SK-N-SH (cell line): ENCODE measurements around the gene SIN3A. TPM values are rescaled to one million over a fixed set of nuclear protein-coding genes. Genes with fewer than 3 reads are reported as not detected.

ENCODE experiments used
- CTCF ChIA-PET: fragments of 300-600, 350-600 bp; formaldehyde crosslinking; extraction: SDS; loops from one replicate; lab custom pipeline; 2021; lab: Yijun Ruan, JAX
- POLR2A ChIA-PET: fragments of 350-600 bp; sonication (Branson Sonifier 250); formaldehyde crosslinking; extraction: SDS; loops from one replicate; lab custom pipeline; 2020; ENCODE audit warnings: antibody characterized with exemption, inconsistent platforms; lab: Yijun Ruan, JAX
- DNase-seq: peaks from one replicate; pipeline ENCODE4 v3.0.0; 2012
- H2AFZ ChIP-seq: fragments of 200-600 bp; sonication (generic); 2 replicates; pipeline ENCODE4 v1.8.1; 2016; ENCODE audit warnings: antibody characterized with exemption, mild to moderate bottlenecking, low read depth
- H3F3A ChIP-seq: fragments of 200-600 bp; sonication (generic); replicated peaks from 2 replicates; pipeline ENCODE3; 2016; ENCODE audit warnings: antibody characterized with exemption, mild to moderate bottlenecking; ENCODE audit not compliant: insufficient read depth
- H3K27ac ChIP-seq, 2 experiments: fragments of 200-500 bp in 1 of 2; fragments of 200-600 bp in 1 of 2; sonication (Bioruptor generic) in 1 of 2; sonication (generic), shearing (Covaris generic) in 1 of 2; 2 replicates each; pipeline versions ENCODE4 v1.5.1 to v1.6.1; 2014 to 2016; ENCODE audit warnings: low read depth in 2 of 2, inconsistent platforms in 1 of 2, low read length in 1 of 2, mild to moderate bottlenecking in 1 of 2, mixed read lengths in 1 of 2
- H3K27me3 ChIP-seq: fragments of 200-600 bp; sonication (generic), shearing (Covaris generic); 2 replicates; pipeline ENCODE4 v1.6.1; 2016; ENCODE audit warnings: mixed run types; ENCODE audit not compliant: insufficient read depth
- H3K36me3 ChIP-seq, 2 experiments: fragments of 200-500 bp in 1 of 2; fragments of 200-600 bp in 1 of 2; sonication (Bioruptor generic) in 1 of 2; sonication (generic) in 1 of 2; replicated peaks in 1 of 2; 2 replicates each; pipeline versions ENCODE3 to v1.5.1; 2014 to 2016; ENCODE audit warnings: low read length in 1 of 2, mild to moderate bottlenecking in 1 of 2; ENCODE audit not compliant: insufficient read depth in 2 of 2, control insufficient read depth in 1 of 2
- H3K4me1 ChIP-seq, 2 experiments: fragments of 200-500 bp in 1 of 2; fragments of 200-600 bp in 1 of 2; sonication (Bioruptor generic) in 1 of 2; sonication (generic), shearing (Covaris generic) in 1 of 2; 2 replicates each; pipeline versions ENCODE4 v1.5.1 to v1.6.1; 2014 to 2016; ENCODE audit warnings: low read depth in 1 of 2, low read length in 1 of 2, mixed run types in 1 of 2; ENCODE audit not compliant: insufficient read depth in 2 of 2, control insufficient read depth in 1 of 2
- H3K4me2 ChIP-seq: fragments of 200-600 bp; sonication (generic), shearing (Covaris generic); 2 replicates; pipeline ENCODE4 v1.6.1; 2017; ENCODE audit warnings: mixed run types
- H3K4me3 ChIP-seq, 2 experiments: fragments of 200-500 bp in 1 of 2; fragments of 200-600 bp in 1 of 2; sonication (Bioruptor generic) in 1 of 2; sonication (generic), shearing (Covaris generic) in 1 of 2; 2 replicates each; pipeline versions ENCODE4 v1.5.1 to v1.8.1; 2014 to 2016; ENCODE audit warnings: low read depth in 2 of 2, inconsistent platforms in 1 of 2, low read length in 1 of 2, mild to moderate bottlenecking in 1 of 2, mixed read lengths in 1 of 2, moderate library complexity in 1 of 2
- H3K79me2 ChIP-seq: fragments of 200-600 bp; sonication (generic); 2 replicates; pipeline ENCODE4 v1.8.1; 2017; ENCODE audit warnings: mild to moderate bottlenecking; ENCODE audit not compliant: insufficient read depth
- H3K9ac ChIP-seq: fragments of 200-600 bp; sonication (generic); 2 replicates; pipeline ENCODE4 v1.6.1; 2017; ENCODE audit warnings: mixed run types
- H3K9me2 ChIP-seq: fragments of 200-600 bp; sonication (generic); 2 replicates; pipeline ENCODE4 v1.6.1; 2017; ENCODE audit warnings: mixed run types
- H3K9me3 ChIP-seq: fragments of 200-600 bp; sonication (generic); 2 replicates; pipeline ENCODE4 v1.6.1; 2017; ENCODE audit warnings: mixed run types, mild to moderate bottlenecking, moderate library complexity
- H4K20me1 ChIP-seq: fragments of 200-600 bp; sonication (generic); 2 replicates; pipeline ENCODE4 v1.6.1; 2017; ENCODE audit warnings: mild to moderate bottlenecking, mixed run types; ENCODE audit not compliant: insufficient read depth
- CTCF ChIP-seq: fragments of 200-600 bp; sonication (generic); IDR thresholded peaks from 2 replicates; pipeline ENCODE4 v1.6.1; 2017; ENCODE audit warnings: antibody characterized with exemption, mild to moderate bottlenecking, moderate library complexity
- ELF1 ChIP-seq: IDR thresholded peaks from 2 replicates; pipeline ENCODE4 v1.4.0; 2012
- FOXM1 ChIP-seq: IDR thresholded peaks from 2 replicates; pipeline ENCODE4 v1.4.0; 2012; ENCODE audit warnings: low read depth, mild to moderate bottlenecking
- GABPA ChIP-seq: IDR thresholded peaks from 2 replicates; pipeline ENCODE4 v1.4.0; 2012; ENCODE audit warnings: low read depth, mild to moderate bottlenecking
- IRF3 ChIP-seq: fragments of 150-350 bp; IDR thresholded peaks from 2 replicates; pipeline ENCODE4 v1.6.1; 2016; ENCODE audit warnings: mild to moderate bottlenecking, low read depth, low read length
- JUND ChIP-seq: IDR thresholded peaks from 2 replicates; pipeline ENCODE4 v1.4.0; 2012
- MEF2A ChIP-seq: IDR thresholded peaks from 2 replicates; pipeline ENCODE4 v1.4.0; 2012; ENCODE audit warnings: low read depth, borderline replicate concordance
- PBX3 ChIP-seq: IDR thresholded peaks from 2 replicates; pipeline ENCODE4; 2012
- REST ChIP-seq: IDR thresholded peaks from 2 replicates; pipeline ENCODE4 v1.6.1; 2012; ENCODE audit warnings: mild to moderate bottlenecking, low read depth, low read length, moderate library complexity
- SMC3 ChIP-seq: IDR thresholded peaks from 2 replicates; pipeline ENCODE4 v1.6.1; 2012; ENCODE audit warnings: low read depth, low read length, improper control_type of control experiment
- USF2 ChIP-seq: fragments of 150-350 bp; IDR thresholded peaks from 2 replicates; pipeline ENCODE4 v1.6.1; 2017; ENCODE audit warnings: antibody characterized with exemption, low read length, low read depth, borderline replicate concordance
- WGBS: methylation state at CpG from one replicate; pipeline ENCODE4 v1.1.6; 2017; ENCODE audit warnings: low lambda C conversion rate; 5-methylcytosine and 5-hydroxymethylcytosine counted together
- polyA plus RNA-seq, 3 experiments: library from polyadenylated mRNA; depleted of rRNA; stranded (reverse); fragments of >200 nt; gene quantifications; 2 replicates each; pipeline ENCODE4 v1.2.3, GENCODE V29; 2012

The SIN3A gene
- polyA plus RNA-seq, 1 of the 3 experiments (the other 2 are of a cell fraction) = 32.2 TPM

- no peak for TF ChIP-seq PBX3
Measured at GRCh38 chr15:75459581-75459980, 8.1 kb upstream of the SIN3A start (continued).

GRCh38 chr15:75456710-75457109 lies 5.2 kb upstream of the SIN3A start:
- WGBS = 83% methylated on average over 6 of the region's 6 CpGs
- POLR2A ChIA-PET = no interaction called here
- H3K9ac ChIP-seq = peak overlapping the region; percentile 96
- no peaks in the 10 kb centered on the region for H3K9me2 ChIP-seq
- peaks cover 28% of the 10 kb centered on the region for H3F3A ChIP-seq
- TF ChIP-seq REST (no peak), JUND (no peak), PBX3 (no peak), ELF1 (no peak), FOXM1 (no peak), GABPA (no peak), CTCF (no peak), MEF2A (no peak), SMC3 (no peak), IRF3 (no peak), USF2 (no peak)
- TF ChIP-seq, all 33 proteins: peak for 0
- peak overlapping the region; percentile 98 for H3K4me2 ChIP-seq
- CTCF ChIA-PET = interaction anchor here (3.7 kb wide), 1 partner anchor 89 kb away, joined by 19 read pairs; the partner anchor contains the start of gene MAN2C1
- no peaks in the 10 kb centered on the region; the same call in 1 of the 2 replicates for H4K20me1 ChIP-seq
- H3K4me3 ChIP-seq = peak overlapping the region; percentile 1 to 93; a peak in 2 of 4 replicates
- H3K79me2 ChIP-seq = peaks cover 12% of the 10 kb centered on the region; the same call in 1 of the 2 replicates
- H3K36me3 ChIP-seq = no peaks in the 10 kb centered on the region
- peak overlapping the region in 1 of 2 experiments; percentile 96; a peak in 2 of 4 replicates for H3K27ac ChIP-seq
- no peak for DNase-seq
- H3K27me3 ChIP-seq = no peaks in the 10 kb centered on the region
- H2AFZ ChIP-seq = no peak overlapping the region
- peaks cover 0 to 16% of the 10 kb centered on the region in 2 experiments; a peak in 1 of 4 replicates for H3K4me1 ChIP-seq
- H3K9me3 ChIP-seq = no peaks in the 10 kb centered on the region
